ENCODE measurements around the gene YEATS2. TPM values are rescaled to one million over a fixed set of nuclear protein-coding genes. Genes with fewer than 3 reads are reported as not detected.

The YEATS2 gene
- 10 to 100 TPM; 26.7 to 45.0 (median 27.8) TPM for total RNA-seq

DNA sequence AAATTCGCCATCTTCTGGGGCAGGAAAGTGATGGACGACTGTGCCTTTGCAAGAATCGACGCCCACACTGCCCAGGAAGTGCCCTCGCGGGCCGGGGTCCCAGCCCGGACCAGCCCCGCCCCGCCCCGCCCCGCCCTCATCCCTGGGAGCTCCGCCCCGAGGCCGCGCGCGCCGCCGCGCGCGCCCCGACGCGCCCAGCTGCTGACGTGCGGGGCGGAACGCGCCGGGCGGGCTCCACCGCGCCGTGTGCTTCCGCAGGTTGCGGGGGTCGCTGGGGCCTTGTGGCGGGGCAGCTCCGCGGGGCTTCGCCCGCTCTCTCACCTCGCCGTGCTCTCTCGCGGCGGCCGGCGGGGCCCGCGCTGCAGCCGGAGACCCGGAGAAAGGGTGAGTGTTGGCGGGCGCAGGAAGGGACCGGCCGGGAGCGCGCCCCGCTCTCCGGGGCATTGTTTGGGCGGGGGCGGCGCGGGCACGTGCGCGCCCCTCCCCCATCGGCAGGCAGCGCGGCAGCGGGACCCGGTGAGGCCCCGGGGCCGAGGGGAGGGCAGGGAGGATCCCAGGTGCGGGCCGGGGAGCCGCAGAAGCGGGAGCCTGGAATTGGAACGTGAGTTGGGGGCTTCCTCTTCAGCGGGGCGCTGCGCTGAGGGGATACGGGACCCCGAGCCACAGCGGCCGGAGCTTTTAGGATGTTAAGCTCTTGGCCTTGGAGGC is at the start of gene YEATS2:
TSS of gene YEATS2 (plus strand) at position 188 of the 708 bp plus-strand sequence. CDS start 17,366 bp downstream, outside the sequence.
- no peaks in the 10 kb centered on the region for H3K27me3 ChIP-seq
- peak within 1 kb of the TSS; percentile 95 to 98 (median 95) for H3K27ac ChIP-seq
- TF ChIP-seq, protein P1, sequence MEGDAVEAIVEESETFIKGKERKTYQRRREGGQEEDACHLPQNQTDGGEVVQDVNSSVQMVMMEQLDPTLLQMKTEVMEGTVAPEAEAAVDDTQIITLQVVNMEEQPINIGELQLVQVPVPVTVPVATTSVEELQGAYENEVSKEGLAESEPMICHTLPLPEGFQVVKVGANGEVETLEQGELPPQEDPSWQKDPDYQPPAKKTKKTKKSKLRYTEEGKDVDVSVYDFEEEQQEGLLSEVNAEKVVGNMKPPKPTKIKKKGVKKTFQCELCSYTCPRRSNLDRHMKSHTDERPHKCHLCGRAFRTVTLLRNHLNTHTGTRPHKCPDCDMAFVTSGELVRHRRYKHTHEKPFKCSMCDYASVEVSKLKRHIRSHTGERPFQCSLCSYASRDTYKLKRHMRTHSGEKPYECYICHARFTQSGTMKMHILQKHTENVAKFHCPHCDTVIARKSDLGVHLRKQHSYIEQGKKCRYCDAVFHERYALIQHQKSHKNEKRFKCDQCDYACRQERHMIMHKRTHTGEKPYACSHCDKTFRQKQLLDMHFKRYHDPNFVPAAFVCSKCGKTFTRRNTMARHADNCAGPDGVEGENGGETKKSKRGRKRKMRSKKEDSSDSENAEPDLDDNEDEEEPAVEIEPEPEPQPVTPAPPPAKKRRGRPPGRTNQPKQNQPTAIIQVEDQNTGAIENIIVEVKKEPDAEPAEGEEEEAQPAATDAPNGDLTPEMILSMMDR (IDR thresholded peaks at IDR 0.05) = no peak
- peak; percentile 49 to 80 for TF ChIP-seq POLR2A (IDR thresholded peaks at IDR 0.05)
- TF ChIP-seq EP300 (IDR thresholded peaks at IDR 0.05) = peak in 1 of 2 donors; percentile 47
- peak in 1 of 2 donors; percentile 24 for DNase-seq (ENCODE audit: low spot score in 2 of 2)
- peak within 1 kb of the TSS; percentile 57 to 99 (median 94) for H3K4me3 ChIP-seq
- WGBS, 2 donors = 0 to 1% methylated on average over 2 to 36 of the region's 89 CpGs
- peaks cover 0 to 33% (median 9%) of the 10 kb centered on the region in 4 donors for H3K4me1 ChIP-seq
- no peaks in the 10 kb centered on the region for H3K9me3 ChIP-seq
- peaks cover 0 to 4% (median 0%) of the 10 kb centered on the region in 3 donors for H3K36me3 ChIP-seq

DNA sequence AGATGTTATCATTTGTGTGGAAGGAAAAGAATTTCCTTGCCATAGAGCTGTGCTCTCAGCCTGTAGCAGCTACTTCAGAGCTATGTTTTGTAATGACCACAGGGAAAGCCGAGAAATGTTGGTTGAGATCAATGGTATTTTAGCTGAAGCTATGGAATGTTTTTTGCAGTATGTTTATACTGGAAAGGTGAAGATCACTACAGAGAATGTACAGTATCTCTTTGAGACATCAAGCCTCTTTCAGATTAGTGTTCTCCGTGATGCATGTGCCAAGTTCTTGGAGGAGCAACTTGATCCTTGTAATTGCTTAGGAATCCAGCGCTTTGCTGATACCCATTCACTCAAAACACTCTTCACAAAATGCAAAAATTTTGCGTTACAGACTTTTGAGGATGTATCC is 47.0 kb upstream of the YEATS2 start:
- Histone ChIP-seq H3K27me3 (no peaks in the 10 kb centered on the region), H3K9me3 (peaks cover 0 to 55% (median 15%) of the 10 kb centered on the region in 4 donors), H3K4me1 (no peaks in the 10 kb centered on the region), H3K4me3 (no peak overlapping the region), H3K27ac (no peak overlapping the region), H3K36me3 (peaks cover 0 to 73% (median 22%) of the 10 kb centered on the region in 3 donors)
- TF ChIP-seq POLR2A (IDR thresholded peaks at IDR 0.05) = no peak
- TF ChIP-seq, protein P1 (IDR thresholded peaks at IDR 0.05) = no peak
- TF ChIP-seq EP300 (IDR thresholded peaks at IDR 0.05) = no peak
- WGBS, 2 donors = 96% methylated on average over 4 of the region's 4 CpGs
- DNase-seq (ENCODE audit: low spot score in 2 of 2) = no peak

DNA sequence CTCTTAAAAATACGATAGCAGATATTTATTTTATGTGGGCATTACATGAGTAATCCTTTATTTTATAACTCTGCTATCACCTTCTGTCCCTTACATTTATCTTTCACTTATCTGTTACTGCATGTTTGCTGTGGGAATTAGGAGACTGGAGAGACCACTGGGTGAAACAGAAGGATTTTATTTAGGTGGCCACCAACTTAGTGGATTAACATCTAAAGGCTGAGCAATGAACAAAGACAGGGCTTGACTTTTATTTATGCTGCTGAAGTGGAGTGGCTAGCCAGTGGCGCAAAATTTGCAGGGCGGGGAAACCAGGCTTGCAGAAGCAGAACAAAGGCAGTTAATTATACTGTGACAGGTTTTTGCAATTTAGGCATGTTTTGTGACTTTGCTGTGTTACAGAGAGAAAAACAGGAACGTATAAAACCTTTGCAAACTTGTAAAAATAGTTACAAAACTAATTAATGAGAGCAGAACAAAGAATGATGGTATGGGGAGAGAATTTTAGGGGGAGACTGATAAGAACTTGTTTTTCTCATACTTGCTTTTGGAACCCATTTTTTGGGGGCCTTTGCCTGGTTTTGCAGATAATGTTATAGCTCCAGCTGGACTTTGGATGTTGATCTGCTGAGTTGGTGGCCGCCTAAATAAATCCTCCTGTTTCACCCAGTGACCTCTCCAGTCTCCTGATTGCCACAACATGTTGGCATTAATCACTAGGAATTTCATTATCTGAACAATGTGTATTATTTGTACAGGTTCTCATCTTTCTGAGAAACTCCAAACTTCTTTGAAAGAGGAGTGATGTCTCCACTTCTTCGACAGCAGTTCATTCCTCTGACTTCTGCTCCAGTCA is 44.2 kb upstream of the YEATS2 start:
- Histone ChIP-seq H3K27me3 (no peaks in the 10 kb centered on the region), H3K4me1 (no peaks in the 10 kb centered on the region), H3K36me3 (peaks cover 2 to 91% (median 22%) of the 10 kb centered on the region in 3 donors), H3K4me3 (no peak overlapping the region), H3K9me3 (peaks cover 0 to 55% (median 15%) of the 10 kb centered on the region in 4 donors), H3K27ac (no peak overlapping the region)
- 95 to 98% methylated on average over 6 of the region's 6 CpGs for WGBS, 2 donors
- no peak for TF ChIP-seq EP300 (IDR thresholded peaks at IDR 0.05)
- TF ChIP-seq, protein P1 (IDR thresholded peaks at IDR 0.05) = no peak
- TF ChIP-seq POLR2A (IDR thresholded peaks at IDR 0.05) = no peak
- DNase-seq (ENCODE audit: low spot score in 2 of 2) = no peak

DNA sequence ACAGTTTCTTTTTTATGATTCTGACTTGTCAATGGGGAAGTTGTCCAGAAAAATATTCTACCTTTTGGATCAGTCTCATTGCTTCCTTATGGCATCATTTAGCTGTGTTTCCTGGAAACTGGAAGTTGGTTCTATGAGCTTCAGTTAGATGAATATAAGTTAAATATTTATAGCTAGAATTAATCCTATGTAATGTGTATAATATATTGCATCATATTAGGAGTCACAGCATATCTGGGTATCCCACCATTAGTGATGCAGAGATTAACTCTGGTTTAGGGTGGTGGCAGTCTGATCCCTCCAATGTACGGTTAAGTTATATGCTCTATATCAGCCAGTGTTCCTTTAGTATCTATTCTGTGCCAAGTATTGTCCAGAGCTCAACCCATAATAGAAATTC is 42.9 kb upstream of the YEATS2 start:
- 94 to 100% methylated on average over 1 of the region's 1 CpG for WGBS, 2 donors
- TF ChIP-seq POLR2A (IDR thresholded peaks at IDR 0.05) (no peak), EP300 (IDR thresholded peaks at IDR 0.05) (no peak)
- TF ChIP-seq, protein P1 (IDR thresholded peaks at IDR 0.05) = no peak
- H3K27me3 ChIP-seq = no peaks in the 10 kb centered on the region
- no peaks in the 10 kb centered on the region for H3K4me1 ChIP-seq
- DNase-seq (ENCODE audit: low spot score in 2 of 2) = no peak
- peaks cover 2 to 93% (median 19%) of the 10 kb centered on the region in 3 donors for H3K36me3 ChIP-seq
- H3K27ac ChIP-seq = no peak overlapping the region
- H3K9me3 ChIP-seq = peaks cover 0 to 54% (median 17%) of the 10 kb centered on the region in 4 donors
- H3K4me3 ChIP-seq = no peak overlapping the region
